Psoas muscle (tissue), 7 donors: Measurements from ENCODE around the gene RXFP1. TPM values are rescaled to one million over a fixed set of nuclear protein-coding genes. Genes with fewer than 3 reads are reported as not detected.

Experiments
- polyA plus RNA-seq, 3 donors: library from polyadenylated mRNA; stranded (reverse); fragments of 200-250 nt; gene quantifications; one replicate each; pipeline ENCODE4 v1.2.3, GENCODE V29; 2013
- total RNA-seq, 4 donors: library from RNA; stranded (reverse); fragmentation: NEBNext Ultra II Directional in 2 of 4; extraction: Animal tissue kit (Norgen Biotek cat#: 25700) in 2 of 4; gene quantifications; one replicate each; pipeline versions ENCODE4 v1.2.1 to v1.2.4, GENCODE V29; 2021 to 2023
- donor health status: healthy with polysubstance abuse.
- donor health status: DM: no; HTN: no; CAD: no; lungs with moderate emphysema.
- donor health status: Bipolar disorder and iron deficiency.
- donor health status: healthy.
- donor health status: DM: no; HTN: no; CAD: no.
- donor health status: DM: no; HTN: no; CAD: no.
- donor health status: DM: yes; HTN: yes; CAD: no.

The RXFP1 gene
- total and polyA plus RNA-seq, 7 donors: 0.01 TPM; not detected in 6

Other genes with a start within 250 kb of the RXFP1 start
- 1 to 10 TPM in 3 of 4 donors, under 1 TPM in 1; 0.57 to 4.5 (median 2.5) TPM for gene C4orf46, start 150.0 kb downstream of the RXFP1 start, total RNA-seq
- 1 to 10 TPM in 2 of 3 donors, under 1 TPM in 1; 0.59 to 2.1 (median 1.4) TPM for gene C4orf46, start 150.0 kb downstream of the RXFP1 start, polyA plus RNA-seq
- gene ETFDH, start 150.4 kb downstream of the RXFP1 start, total RNA-seq: 100 to 1,000 TPM in 3 of 4 donors, 10 to 100 TPM in 1; 80.0 to 154 (median 132) TPM
- gene ETFDH, start 150.4 kb downstream of the RXFP1 start, polyA plus RNA-seq: 10 to 100 TPM; 60.4 to 91.0 (median 78.6) TPM
- gene PPID, start 201.5 kb downstream of the RXFP1 start, total RNA-seq: 10 to 100 TPM; 35.1 to 68.1 (median 51.0) TPM
- 100 to 1,000 TPM in 1 of 3 donors, 10 to 100 TPM in 2; 49.8 to 162 (median 72.5) TPM for gene PPID, start 201.5 kb downstream of the RXFP1 start, polyA plus RNA-seq
- gene FNIP2, start 247.1 kb downstream of the RXFP1 start, total RNA-seq: 10 to 100 TPM; 31.5 to 92.1 (median 53.4) TPM
- 10 to 100 TPM; 15.6 to 33.3 (median 19.1) TPM for gene FNIP2, start 247.1 kb downstream of the RXFP1 start, polyA plus RNA-seq